Astrocyte (in vitro differentiated cells and primary cell): ENCODE results near the gene RECQL5. TPM values are rescaled to one million over a fixed set of nuclear protein-coding genes. Genes with fewer than 3 reads are reported as not detected.

Source experiments
- DNase-seq: peaks from one replicate; pipeline ENCODE4 v3.0.0-alpha.2; 2010; ENCODE audit warnings: low read depth
- FAIRE-seq: peaks from 2 replicates; lab custom pipeline; 2011; peaks lifted over from hg19 to GRCh38; lab: Jason Lieb, UNC
- H2AFZ ChIP-seq: 2 replicates; pipeline ENCODE4 v1.6.0; 2012; ENCODE audit warnings: low read depth, low read length, inconsistent platforms
- H3K27ac ChIP-seq: 2 replicates; pipeline ENCODE4 v1.5.1; 2011; ENCODE audit warnings: low read depth, low read length, inconsistent platforms
- H3K27me3 ChIP-seq: 2 replicates; pipeline ENCODE4 v1.6.0; 2011; ENCODE audit warnings: low read length, inconsistent platforms; ENCODE audit not compliant: insufficient read depth
- H3K36me3 ChIP-seq: 2 replicates; pipeline ENCODE4 v1.5.1; 2011; ENCODE audit warnings: low read length, inconsistent platforms; ENCODE audit not compliant: insufficient read depth
- H3K4me1 ChIP-seq: 2 replicates; pipeline ENCODE4 v1.5.1; 2011; ENCODE audit warnings: low read length, inconsistent platforms; ENCODE audit not compliant: insufficient read depth
- H3K4me2 ChIP-seq: 2 replicates; pipeline ENCODE4 v1.6.0; 2012; ENCODE audit warnings: low read length, inconsistent platforms
- H3K4me3 ChIP-seq: 2 replicates; pipeline ENCODE4 v1.5.1; 2011; ENCODE audit warnings: low read depth, mild to moderate bottlenecking, low read length, inconsistent platforms; ENCODE audit not compliant: insufficient read depth
- H3K79me2 ChIP-seq: 2 replicates; pipeline ENCODE4 v1.6.0; 2012; ENCODE audit warnings: mild to moderate bottlenecking, low read length, inconsistent platforms; ENCODE audit not compliant: insufficient read depth
- H3K9ac ChIP-seq: 2 replicates; pipeline ENCODE4 v1.6.0; 2012; ENCODE audit warnings: mild to moderate bottlenecking, low read length, inconsistent platforms
- H3K9me3 ChIP-seq: 2 replicates; pipeline ENCODE4 v1.5.1; 2012; ENCODE audit warnings: low read depth, mild to moderate bottlenecking, low read length, inconsistent platforms; ENCODE audit not compliant: insufficient read depth
- H4K20me1 ChIP-seq: 2 replicates; pipeline ENCODE4 v1.6.0; 2012; ENCODE audit warnings: low read length, inconsistent platforms; ENCODE audit not compliant: insufficient read depth
- H3K27ac Mint-ChIP-seq: one replicate; pipeline ENCODE4 v1.8.0; 2021; ENCODE audit warnings: mild to moderate bottlenecking, mixed read lengths; ENCODE audit not compliant: unreplicated experiment
- H3K27me3 Mint-ChIP-seq: one replicate; pipeline ENCODE4 v1.8.0; 2021; ENCODE audit warnings: low read depth, mixed read lengths; ENCODE audit not compliant: unreplicated experiment
- H3K36me3 Mint-ChIP-seq: one replicate; pipeline ENCODE4 v1.8.0; 2021; ENCODE audit warnings: low read depth, mixed read lengths; ENCODE audit not compliant: unreplicated experiment
- H3K4me1 Mint-ChIP-seq: one replicate; pipeline ENCODE4 v1.8.0; 2021; ENCODE audit warnings: low read depth, mixed read lengths; ENCODE audit not compliant: unreplicated experiment
- H3K4me3 Mint-ChIP-seq: one replicate; pipeline ENCODE4 v1.8.0; 2021; ENCODE audit warnings: mild to moderate bottlenecking, moderate library complexity, mixed read lengths; ENCODE audit not compliant: unreplicated experiment
- H3K9me3 Mint-ChIP-seq: one replicate; pipeline ENCODE4 v1.8.0; 2021; ENCODE audit warnings: mild to moderate bottlenecking, mixed read lengths; ENCODE audit not compliant: unreplicated experiment
- CTCF ChIP-seq: IDR thresholded peaks from 2 replicates; pipeline ENCODE4 v1.5.1; 2011; ENCODE audit warnings: low read depth, mild to moderate bottlenecking, inconsistent platforms, low read length, moderate library complexity; ENCODE audit not compliant: insufficient read depth
- EZH2 ChIP-seq: IDR thresholded peaks from 2 replicates; pipeline ENCODE4 v1.6.1; 2012; ENCODE audit warnings: mild to moderate bottlenecking, low read length, inconsistent platforms; ENCODE audit not compliant: insufficient read depth
- total RNA-seq: library from RNA; stranded (reverse); gene quantifications from 2 replicates; pipeline ENCODE4 v1.2.1, GENCODE V29; 2021

RECQL5 gene
- total RNA-seq, 1 donor from 2014 or later = 25.9 TPM

GRCh38 chr17:75692976-75693375 is 26.0 kb upstream of the RECQL5 start:
- H3K9me3 ChIP-seq = no peaks in the 10 kb centered on the region
- no peaks in the 10 kb centered on the region for H3K27me3 Mint-ChIP-seq
- peaks cover 43% of the 10 kb centered on the region for H3K36me3 Mint-ChIP-seq
- H3K4me2 ChIP-seq = peak overlapping the region; percentile 78
- H3K9me3 Mint-ChIP-seq = no peaks in the 10 kb centered on the region
- H3K4me3 ChIP-seq = no peak overlapping the region
- H3K36me3 ChIP-seq = peaks cover 12% of the 10 kb centered on the region
- no peak overlapping the region for H2AFZ ChIP-seq
- FAIRE-seq (no peak), DNase-seq (no peak)
- peak overlapping the region; percentile 62 for H3K27ac Mint-ChIP-seq
- TF ChIP-seq EZH2 = no peak
- no peak for TF ChIP-seq CTCF
- peak overlapping the region; percentile 71 for H3K9ac ChIP-seq
- peaks cover 79% of the 10 kb centered on the region for H3K4me1 ChIP-seq
- H3K4me1 Mint-ChIP-seq = peaks cover 68% of the 10 kb centered on the region
- H4K20me1 ChIP-seq = peaks cover 12% of the 10 kb centered on the region
- no peaks in the 10 kb centered on the region for H3K27me3 ChIP-seq
- peaks cover 70% of the 10 kb centered on the region for H3K79me2 ChIP-seq
- no peak overlapping the region for H3K4me3 Mint-ChIP-seq
- H3K27ac ChIP-seq = peak overlapping the region; percentile 92

- peak overlapping the region; percentile 83 for H3K27ac Mint-ChIP-seq
- peaks cover 71% of the 10 kb centered on the region for H3K4me1 ChIP-seq
Observed at GRCh38 chr17:75691801-75692626, 25.1 kb upstream of the RECQL5 start.

More at GRCh38 chr17:75691801-75692626, 25.1 kb upstream of the RECQL5 start:
- no peaks in the 10 kb centered on the region for H3K27me3 Mint-ChIP-seq
- DNase-seq = no peak
- H3K4me3 ChIP-seq = no peak overlapping the region
- H3K27ac ChIP-seq = peak overlapping the region; percentile 47
- H2AFZ ChIP-seq = no peak overlapping the region
- H3K79me2 ChIP-seq = peaks cover 69% of the 10 kb centered on the region
- peaks cover 8% of the 10 kb centered on the region for H3K36me3 ChIP-seq
- H3K36me3 Mint-ChIP-seq = peaks cover 35% of the 10 kb centered on the region
- no peak overlapping the region for H3K4me3 Mint-ChIP-seq
- TF ChIP-seq CTCF (no peak), EZH2 (no peak)
- H3K27me3 ChIP-seq = no peaks in the 10 kb centered on the region
- H4K20me1 ChIP-seq = peaks cover 12% of the 10 kb centered on the region
- H3K4me1 Mint-ChIP-seq = peaks cover 64% of the 10 kb centered on the region
- peak overlapping the region; percentile 21 for H3K9ac ChIP-seq
- FAIRE-seq = no peak
- no peaks in the 10 kb centered on the region for H3K9me3 Mint-ChIP-seq
- no peaks in the 10 kb centered on the region for H3K9me3 ChIP-seq
- H3K4me2 ChIP-seq = peak overlapping the region; percentile 78
